Right forelimb (tissue), 1 donor: Measurements from ENCODE around the gene DNAJC1.
"Not testable (repeated sequence)": the region's sequence is repeated elsewhere in the genome, so short reads cannot be mapped to it uniquely, and the experiment has no call there.

ENCODE experiments used
- DNase-seq: peaks from one replicate; pipeline ENCODE4 v3.0.0-alpha.2; 2018

Gene DNAJC1

GRCh38 chr10:21894648-21895342 is 108.7 kb downstream of the DNAJC1 start:
- DNase-seq: no peak

- DNase-seq: no peak
Measured at GRCh38 chr10:21891439-21891838, 112.1 kb downstream of the DNAJC1 start.

- DNase-seq: no peak
Measured at GRCh38 chr10:21889477-21890275, 113.9 kb downstream of the DNAJC1 start.

- DNase-seq: no peak
Measured at GRCh38 chr10:21888959-21889358, 114.6 kb downstream of the DNAJC1 start.

- DNase-seq: no peak
Measured at GRCh38 chr10:21885940-21886339, 117.6 kb downstream of the DNAJC1 start.

- DNase-seq: no peak
Measured at GRCh38 chr10:21873198-21873597, 130.3 kb downstream of the DNAJC1 start.

GRCh38 chr10:21872771-21873170 is 130.8 kb downstream of the DNAJC1 start:
- DNase-seq: not testable (repeated sequence)

GRCh38 chr10:21870849-21871248 is 132.7 kb downstream of the DNAJC1 start:
- no peak for DNase-seq

GRCh38 chr10:21869087-21869486 is 134.4 kb downstream of the DNAJC1 start:
- not testable (repeated sequence) for DNase-seq

- DNase-seq: no peak
Measured at GRCh38 chr10:21860718-21861117, 142.8 kb downstream of the DNAJC1 start.

- DNase-seq: no peak
Measured at GRCh38 chr10:21858455-21858854, 145.1 kb downstream of the DNAJC1 start.

- DNase-seq: no peak
Measured at GRCh38 chr10:21849607-21850006, 153.9 kb downstream of the DNAJC1 start.

- DNase-seq: no peak
Measured at GRCh38 chr10:21843645-21844044, 159.9 kb downstream of the DNAJC1 start.

GRCh38 chr10:21841273-21841672 is 162.3 kb downstream of the DNAJC1 start:
- DNase-seq: not testable (repeated sequence)

GRCh38 chr10:21837487-21837886 is 166.0 kb downstream of the DNAJC1 start:
- DNase-seq: not testable (repeated sequence)

GRCh38 chr10:21834574-21834973 is 169.0 kb downstream of the DNAJC1 start:
- DNase-seq: not testable (repeated sequence)

GRCh38 chr10:21832821-21833130 is 170.8 kb downstream of the DNAJC1 start:
- DNase-seq: no peak

- no peak for DNase-seq
Measured at GRCh38 chr10:21831986-21832820, 171.3 kb downstream of the DNAJC1 start.

GRCh38 chr10:21830037-21830436 is 173.5 kb downstream of the DNAJC1 start:
- DNase-seq: no peak

- no peak for DNase-seq
Measured at GRCh38 chr10:21827308-21827707, 176.2 kb downstream of the DNAJC1 start.

GRCh38 chr10:21826725-21827124 is 176.8 kb downstream of the DNAJC1 start:
- DNase-seq: no peak

GRCh38 chr10:21825345-21825744 is 178.2 kb downstream of the DNAJC1 start:
- DNase-seq: no peak

- DNase-seq: no peak
Measured at GRCh38 chr10:21824409-21824808, 179.1 kb downstream of the DNAJC1 start.

GRCh38 chr10:21823617-21824016 is 179.9 kb downstream of the DNAJC1 start:
- no peak for DNase-seq
